ENCODE results near the gene CERT1.

CERT1 gene

DNA sequence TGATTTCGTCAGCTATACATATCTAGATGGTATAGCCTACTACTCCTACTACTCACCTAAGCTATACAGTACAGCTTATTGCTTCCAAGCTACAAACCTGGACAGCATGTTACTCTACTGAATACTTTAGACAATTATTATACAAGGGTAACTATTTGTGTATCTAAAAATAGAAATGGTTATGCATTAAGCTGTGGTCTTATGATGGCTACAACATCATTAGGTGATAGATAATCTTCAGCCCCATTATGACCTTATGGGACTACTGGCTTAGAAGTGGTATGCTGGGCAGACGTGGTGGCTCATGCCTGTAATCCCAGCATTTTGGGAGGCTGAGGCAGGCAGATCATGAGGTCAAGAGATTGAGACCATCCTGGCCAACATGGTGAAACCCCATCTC lies 40.2 kb downstream of the CERT1 start:
- no peak for DNase-seq

DNA sequence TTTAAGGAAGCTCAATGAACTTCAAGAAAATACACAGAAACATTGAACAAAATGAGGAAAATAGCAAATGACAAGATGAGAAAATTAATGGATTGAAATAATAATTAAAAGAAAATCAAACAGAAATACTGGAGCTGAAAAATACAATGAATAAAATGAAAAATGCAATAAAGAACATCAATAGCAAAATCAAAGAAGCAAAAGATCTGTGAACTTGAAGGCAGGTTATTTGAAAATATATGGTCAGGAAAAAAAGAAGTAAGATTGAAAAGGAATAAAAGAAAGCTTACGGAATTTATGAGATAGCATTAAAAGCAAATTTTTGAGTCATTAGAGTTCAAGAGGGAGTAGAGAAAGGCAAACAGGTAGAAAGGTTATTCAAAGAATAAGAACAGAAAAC lies 42.4 kb downstream of the CERT1 start:
- DNase-seq, result no peak

- DNase-seq, result no peak
Observed at GRCh38 chr5:75468593-75468992, 42.8 kb downstream of the CERT1 start.

- no peak for DNase-seq
Observed at GRCh38 chr5:75466006-75466716, 45.3 kb downstream of the CERT1 start.

- no peak for DNase-seq
Observed at GRCh38 chr5:75465480-75465879, 45.9 kb downstream of the CERT1 start.

GRCh38 chr5:75463726-75464125 lies 47.7 kb downstream of the CERT1 start:
- no peak for DNase-seq

GRCh38 chr5:75461679-75462078 lies 49.8 kb downstream of the CERT1 start:
- no peak for DNase-seq

DNA sequence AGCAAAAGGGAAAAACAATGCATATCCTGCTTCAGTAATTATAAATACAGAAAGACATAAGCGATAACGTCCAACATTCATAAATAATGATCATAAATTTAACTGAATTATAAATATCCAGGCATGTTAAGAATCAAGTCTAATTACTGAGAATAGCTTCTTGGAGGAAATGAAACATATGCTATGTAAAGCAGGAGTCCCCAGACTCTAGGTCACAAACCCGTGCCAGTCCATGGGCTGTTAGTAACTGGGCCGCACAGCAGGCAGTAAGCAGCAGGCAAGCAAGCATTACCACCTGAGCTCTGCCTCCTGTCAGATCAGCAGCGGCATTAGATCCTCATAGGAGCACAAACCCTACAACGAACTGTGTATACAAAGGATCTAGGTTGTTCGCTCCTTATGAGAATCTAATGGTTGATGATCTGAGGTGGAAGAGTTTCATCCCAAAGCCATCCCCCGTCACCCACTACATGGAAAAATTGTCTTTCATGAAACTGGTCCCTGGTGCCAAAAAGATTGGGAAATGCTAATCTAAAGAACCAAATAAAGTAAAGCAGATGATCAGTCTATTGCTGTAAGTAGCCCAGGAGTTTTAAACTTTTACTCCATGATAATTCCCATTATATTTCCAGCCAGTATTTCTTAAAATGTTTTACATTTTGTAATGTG lies 50.4 kb downstream of the CERT1 start:
- DNase-seq, result no peak

GRCh38 chr5:75460532-75460931 lies 50.9 kb downstream of the CERT1 start:
- no peak for DNase-seq

GRCh38 chr5:75457691-75458090 lies 53.7 kb downstream of the CERT1 start:
- no peak for DNase-seq

GRCh38 chr5:75457161-75457560 lies 54.3 kb downstream of the CERT1 start:
- DNase-seq, result no peak

DNA sequence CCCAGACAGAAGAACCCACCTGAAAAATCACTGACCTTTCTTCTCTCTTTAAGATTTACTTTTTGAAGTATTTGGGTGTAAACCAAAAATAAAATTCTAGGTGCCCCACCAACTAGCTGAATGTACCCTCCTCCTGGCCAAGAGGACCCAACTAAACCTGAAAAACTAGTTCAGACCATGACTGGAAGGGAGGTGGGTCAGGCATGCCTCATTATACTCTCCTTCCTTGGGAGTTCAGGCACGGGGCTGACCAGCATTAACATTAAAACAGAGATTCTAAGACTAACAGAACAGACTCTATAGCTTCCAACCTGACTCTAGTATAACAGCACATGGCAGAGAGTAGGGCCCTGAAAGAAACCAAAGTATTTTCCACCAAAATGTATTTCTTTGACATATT lies 61.4 kb downstream of the CERT1 start:
- no peak for DNase-seq

DNA sequence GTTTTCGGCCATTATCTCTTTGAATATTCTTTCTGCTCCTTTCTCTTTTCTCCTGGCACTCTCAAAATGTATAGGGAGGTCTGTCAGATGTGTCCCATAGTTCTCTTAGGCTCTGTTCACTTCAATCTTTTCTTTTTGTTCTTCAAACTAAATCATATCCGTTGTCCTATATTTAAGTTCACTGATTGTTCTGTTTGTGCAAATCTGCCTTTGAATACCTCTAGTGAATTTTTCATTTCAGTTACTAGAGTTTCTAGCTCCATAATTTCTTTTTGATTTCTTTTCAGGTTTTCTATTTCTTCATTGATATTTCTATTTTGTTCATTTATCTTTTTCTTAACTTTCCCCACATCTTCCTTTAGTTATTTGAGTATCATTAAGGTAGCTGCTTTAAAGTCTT lies 65.4 kb downstream of the CERT1 start:
- DNase-seq, result no peak

DNA sequence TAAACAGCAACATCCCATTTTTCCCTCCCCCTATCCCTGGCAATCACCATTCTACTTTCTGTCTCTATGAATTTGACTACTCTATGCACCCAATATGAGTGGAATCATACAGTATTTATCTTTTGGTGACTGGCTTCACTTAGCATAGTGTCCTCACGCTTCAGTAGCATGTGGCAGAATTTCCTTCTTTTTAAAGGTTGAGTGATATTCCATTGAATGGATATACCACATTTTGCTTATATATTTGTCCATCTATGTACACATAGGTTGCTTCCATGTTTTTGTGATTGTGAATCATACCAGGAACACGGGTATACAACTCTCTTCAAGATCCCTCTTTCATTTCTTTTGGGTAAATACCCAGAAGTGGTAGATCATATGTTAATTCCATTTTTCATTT lies 69.9 kb downstream of the CERT1 start:
- no peak for DNase-seq

DNA sequence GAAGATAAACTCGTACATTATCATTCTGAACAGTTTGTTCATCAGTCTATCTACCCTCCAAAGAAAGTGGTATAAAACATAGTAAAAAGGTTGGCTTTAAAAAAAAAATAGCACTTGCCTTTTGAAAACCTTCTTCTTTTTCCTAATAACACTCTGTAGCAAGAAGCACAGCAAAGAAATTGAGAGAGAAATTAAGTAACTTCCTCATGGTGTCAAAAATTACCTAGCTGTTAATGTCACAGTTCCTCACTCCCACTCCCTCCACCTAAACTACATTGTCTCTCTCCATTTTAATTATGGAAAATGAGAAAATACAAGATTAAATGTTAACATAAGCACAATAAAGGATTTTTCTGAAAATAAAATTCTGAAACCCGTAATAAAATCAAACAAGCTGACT lies 72.2 kb downstream of the CERT1 start:
- no peak for DNase-seq

DNA sequence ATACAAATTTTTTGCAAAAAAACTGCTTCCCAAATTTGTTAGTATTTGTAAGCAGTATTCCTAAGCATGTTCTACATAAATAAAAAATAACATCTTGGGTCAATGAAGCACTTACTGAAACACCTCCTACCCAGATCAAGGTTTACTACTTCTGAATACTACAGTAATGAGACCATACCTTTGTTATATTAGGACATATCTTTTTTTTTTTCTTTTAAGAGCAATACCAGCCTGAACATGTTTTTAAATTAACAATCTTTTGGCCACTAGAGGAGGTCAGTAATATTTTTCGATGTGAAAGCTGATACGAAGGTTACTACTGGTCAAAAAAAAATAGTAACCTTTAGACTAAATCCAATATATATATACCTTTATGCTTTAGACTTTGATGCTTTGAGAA lies 72.7 kb downstream of the CERT1 start:
- DNase-seq, result no peak

DNA sequence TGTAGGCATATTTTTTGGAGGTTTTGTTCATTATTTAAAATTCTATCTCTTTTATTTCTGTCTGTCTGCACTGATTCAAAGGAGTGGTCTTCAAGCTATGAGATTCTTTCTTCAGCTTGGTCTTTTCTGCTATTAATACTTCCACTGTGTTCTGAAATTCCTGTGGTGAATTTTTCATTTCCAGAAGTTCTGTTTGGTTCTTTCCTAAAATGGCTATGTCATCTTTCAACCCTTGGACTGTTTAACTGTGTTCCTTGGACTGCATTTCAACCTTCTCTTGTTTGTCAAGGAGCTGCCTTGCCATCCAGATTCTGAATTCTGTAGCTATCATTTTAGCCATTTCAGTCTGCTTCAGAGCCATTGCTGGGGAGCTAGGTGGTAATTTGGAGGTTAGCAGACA lies 76.3 kb downstream of the CERT1 start:
- no peak for DNase-seq

- DNase-seq, result no peak
Observed at GRCh38 chr5:75433814-75434506, 77.5 kb downstream of the CERT1 start.

DNA sequence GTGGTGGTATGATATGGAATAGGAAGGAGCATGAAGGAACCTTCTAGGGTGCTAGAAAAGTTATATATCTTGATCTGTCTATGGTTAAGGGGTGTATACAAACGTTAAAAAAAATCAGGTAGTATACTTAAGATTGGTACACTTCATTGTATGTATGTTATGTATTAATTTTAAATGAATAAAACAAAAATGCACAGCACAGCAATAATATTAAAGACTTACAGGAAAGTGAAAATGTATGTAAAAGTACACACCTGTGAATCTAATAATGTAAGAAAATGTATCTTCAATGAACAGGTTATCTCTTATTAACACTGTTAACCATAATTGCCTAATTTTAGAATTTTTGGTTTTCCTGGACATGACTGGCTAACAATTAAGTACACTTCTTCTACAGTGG lies 97.2 kb downstream of the CERT1 start:
- DNase-seq, result no peak

DNA sequence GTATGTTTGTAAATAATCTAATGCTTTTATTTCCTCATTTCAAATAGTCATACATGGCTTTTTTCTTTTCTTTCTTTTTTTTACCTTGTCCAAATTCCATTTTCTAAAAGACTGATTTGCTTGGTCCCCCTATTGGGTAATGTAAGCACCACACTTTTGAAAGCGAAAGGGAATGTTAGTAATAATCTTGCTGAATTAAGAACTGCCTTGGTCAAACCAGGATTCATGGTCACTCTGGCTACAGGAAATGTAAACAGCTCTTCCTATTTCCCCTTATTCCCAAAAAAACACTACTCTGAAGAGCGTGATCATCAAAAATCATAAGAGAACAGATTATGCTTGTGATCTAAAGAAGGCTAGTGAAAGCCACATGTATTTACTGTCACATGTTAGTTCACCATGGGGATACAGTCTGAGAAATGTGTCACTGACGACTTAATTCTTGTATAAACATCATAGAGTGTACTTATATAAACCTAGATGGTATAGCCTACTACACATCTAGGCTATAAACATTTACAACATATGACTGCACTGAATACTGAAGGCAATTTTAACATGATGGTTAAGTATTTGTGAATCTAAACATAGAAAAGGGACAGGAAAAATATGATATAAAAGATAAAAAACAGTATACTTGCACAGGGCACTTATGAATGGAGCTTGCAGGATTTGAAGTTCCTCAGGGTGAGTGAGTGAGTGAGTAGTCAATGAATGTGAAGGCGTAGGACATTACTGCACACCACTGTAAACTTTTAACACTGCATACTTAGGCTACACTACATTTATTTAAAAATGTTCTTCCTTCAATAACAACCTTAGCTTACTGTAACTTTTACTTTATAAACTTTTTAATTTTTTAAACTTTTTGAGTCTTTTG lies 99.1 kb downstream of the CERT1 start:
- DNase-seq, result no peak

GRCh38 chr5:75405296-75405695 lies 106.1 kb downstream of the CERT1 start:
- DNase-seq, result no peak

DNA sequence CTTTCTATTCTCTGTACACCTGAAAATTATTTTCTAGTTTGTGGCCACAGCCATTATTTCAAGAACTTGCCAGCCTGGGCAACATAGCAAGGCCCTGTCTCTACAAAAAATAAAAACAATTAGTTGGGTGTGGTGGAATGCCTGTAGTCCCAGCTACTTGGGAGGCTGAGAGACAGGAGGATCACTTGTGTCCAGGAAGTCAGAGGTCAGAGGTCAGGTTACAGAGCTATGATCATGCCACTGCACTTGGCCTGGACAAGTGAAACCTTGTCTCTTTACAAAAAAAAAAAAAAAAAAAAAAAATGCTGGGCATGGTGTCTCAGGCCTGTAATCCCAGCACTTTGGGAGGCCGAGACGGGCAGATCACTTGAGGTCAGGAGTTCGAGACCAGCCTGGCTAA lies 116.2 kb downstream of the CERT1 start:
- DNase-seq, result no peak

- DNase-seq, result peak; percentile 16
Observed at GRCh38 chr5:75389430-75389829, 122.0 kb downstream of the CERT1 start.

All from stimulated activated CD4-positive, alpha-beta T cell treated with anti-CD3 and anti-CD28 coated beads, Interleukin-15, amount 100 ng/mL, for 24 hours (primary cell).